WTC11 (cell line): ENCODE results near the gene GPR161. TPM values are rescaled to one million over a fixed set of nuclear protein-coding genes. Genes with fewer than 3 reads are reported as not detected.
A peak's percentile ranks its signal among the peaks of the same experiment; 100 is the strongest.

Experiments
- ATAC-seq: fragments of 200-7000 bp; cut with Tn5 transposase; 2 replicates; pipeline ENCODE4 v1.10.0; 2021; ENCODE audit warnings: mild to moderate bottlenecking, moderate library complexity
- CTCF ChIA-PET: fragments of 300-600 bp; sonication (Branson Sonifier 250); formaldehyde crosslinking; loops from one replicate; lab custom pipeline; 2021; ENCODE audit warnings: antibody characterized with exemption; lab: Charles Lee
- POLR2A ChIA-PET: fragments of 350-600 bp; sonication (Branson Sonifier 250); formaldehyde crosslinking; loops from one replicate; lab custom pipeline; 2021; ENCODE audit warnings: antibody characterized with exemption; lab: Charles Lee
- DNase-seq: peaks from one replicate; pipeline ENCODE4 v3.0.0; 2021; ENCODE audit warnings: low spot score
- H3K27ac Mint-ChIP-seq: 2 replicates; pipeline ENCODE4 v1.8.0; 2021; ENCODE audit warnings: mixed read lengths
- H3K27me3 Mint-ChIP-seq: 2 replicates; pipeline ENCODE4 v1.8.0; 2021; ENCODE audit warnings: low read depth, mild to moderate bottlenecking, moderate library complexity, mixed read lengths
- H3K36me3 Mint-ChIP-seq: 2 replicates; pipeline ENCODE4 v1.8.0; 2021; ENCODE audit warnings: mixed read lengths
- H3K4me1 Mint-ChIP-seq: 2 replicates; pipeline ENCODE4 v1.8.0; 2022; ENCODE audit warnings: mixed read lengths
- H3K4me3 Mint-ChIP-seq: 2 replicates; pipeline ENCODE4 v1.8.0; 2021; ENCODE audit warnings: mild to moderate bottlenecking, moderate library complexity, mixed read lengths
- H3K9me3 Mint-ChIP-seq: 2 replicates; pipeline ENCODE4 v1.8.0; 2021; ENCODE audit warnings: mixed read lengths
- EMX1 ChIP-seq: fragments of 250-450 bp; sonication (Bioruptor Pico); IDR thresholded peaks from 2 replicates; pipeline ENCODE4 v1.8.0; 2021; ENCODE audit warnings: mild to moderate bottlenecking
- GABPB1 ChIP-seq: sonication (generic); formaldehyde crosslinking; IDR thresholded peaks from 2 replicates; pipeline ENCODE4 v1.8.1; 2023; ENCODE audit warnings: mild to moderate bottlenecking, missing genetic modification reagents
- JAZF1 ChIP-seq: fragments of 250-450 bp; sonication (Bioruptor Pico); IDR thresholded peaks from 2 replicates; pipeline ENCODE4 v1.9.0; 2021; ENCODE audit warnings: moderate library complexity, mild to moderate bottlenecking, inconsistent platforms
- MYBL2 ChIP-seq: sonication (generic); formaldehyde crosslinking; IDR thresholded peaks from 2 replicates; pipeline ENCODE4 v1.8.1; 2023; ENCODE audit warnings: mild to moderate bottlenecking, moderate library complexity, missing genetic modification reagents
- NFYB ChIP-seq: sonication (generic); formaldehyde crosslinking; conservative IDR thresholded peaks from 2 replicates; pipeline ENCODE4 v1.8.0; 2022; ENCODE audit warnings: low read depth, missing genetic modification reagents
- NR1H2 ChIP-seq: sonication (generic); formaldehyde crosslinking; IDR thresholded peaks from 2 replicates; pipeline ENCODE4 v1.9.0; 2021; ENCODE audit warnings: mild to moderate bottlenecking, moderate library complexity, missing genetic modification reagents
- PRRX2 ChIP-seq: fragments of 250-450 bp; sonication (Bioruptor Pico); IDR thresholded peaks from 2 replicates; pipeline ENCODE4 v1.8.0; 2021; ENCODE audit warnings: mild to moderate bottlenecking
- RELA ChIP-seq: sonication (generic); formaldehyde crosslinking; IDR thresholded peaks from 2 replicates; pipeline ENCODE4 v1.8.1; 2022; ENCODE audit warnings: missing genetic modification reagents, mild to moderate bottlenecking, borderline replicate concordance
- RORB ChIP-seq: fragments of 250-450 bp; sonication (Bioruptor Pico); IDR thresholded peaks from 2 replicates; pipeline ENCODE4 v1.9.0; 2021; ENCODE audit warnings: mild to moderate bottlenecking
- SOX15 ChIP-seq: fragments of 250-450 bp; sonication (Bioruptor Pico); IDR thresholded peaks from 2 replicates; pipeline ENCODE4 v1.9.0; 2021; ENCODE audit warnings: mild to moderate bottlenecking
- SP1 ChIP-seq: sonication (generic); formaldehyde crosslinking; conservative IDR thresholded peaks from 2 replicates; pipeline ENCODE4 v1.8.1; 2022; ENCODE audit warnings: missing genetic modification reagents
- TCF7 ChIP-seq: sonication (generic); formaldehyde crosslinking; IDR thresholded peaks from 2 replicates; pipeline ENCODE4 v1.8.0; 2022; ENCODE audit warnings: mild to moderate bottlenecking, low read depth, missing genetic modification reagents, moderate library complexity
- TEAD1 ChIP-seq: sonication (generic); formaldehyde crosslinking; IDR thresholded peaks from 2 replicates; pipeline ENCODE4 v1.8.0; 2022; ENCODE audit warnings: mild to moderate bottlenecking, missing genetic modification reagents
- TEAD4 ChIP-seq: sonication (generic); formaldehyde crosslinking; IDR thresholded peaks from 2 replicates; pipeline ENCODE4 v1.8.0; 2022; ENCODE audit warnings: mild to moderate bottlenecking, missing genetic modification reagents
- ZBTB21 ChIP-seq: sonication (generic); formaldehyde crosslinking; IDR thresholded peaks from 2 replicates; pipeline ENCODE4 v1.8.1; 2023; ENCODE audit warnings: mild to moderate bottlenecking, missing genetic modification reagents, borderline replicate concordance
- ZNF138 ChIP-seq: sonication (generic); formaldehyde crosslinking; conservative IDR thresholded peaks from 2 replicates; pipeline ENCODE4 v1.8.1; 2022; ENCODE audit warnings: mild to moderate bottlenecking, moderate library complexity, missing genetic modification reagents
- ZNF219 ChIP-seq: sonication (generic); formaldehyde crosslinking; IDR thresholded peaks from 2 replicates; pipeline ENCODE4 v1.8.0; 2023; ENCODE audit warnings: missing genetic modification reagents, mild to moderate bottlenecking, borderline replicate concordance
- ZNF416 ChIP-seq: fragments of 250-450 bp; sonication (Bioruptor Pico); IDR thresholded peaks from 2 replicates; pipeline ENCODE4 v1.9.0; 2021; ENCODE audit warnings: mild to moderate bottlenecking, inconsistent platforms
- ZNF671 ChIP-seq: fragments of 250-450 bp; sonication (Bioruptor Pico); IDR thresholded peaks from 2 replicates; pipeline ENCODE4 v1.8.0; 2021; ENCODE audit warnings: mild to moderate bottlenecking
- total RNA-seq: library from RNA; stranded (reverse); gene quantifications from 3 replicates; pipeline ENCODE4 v1.2.3, GENCODE V29; 2021
- TF ChIP-seq, protein P1 (sequence below): sonication (generic); formaldehyde crosslinking; IDR thresholded peaks from 2 replicates; pipeline ENCODE4 v1.8.1; 2022; ENCODE audit warnings: mild to moderate bottlenecking, missing genetic modification reagents, moderate library complexity, borderline replicate concordance
- TF ChIP-seq, protein P2 (sequence below): sonication (generic); formaldehyde crosslinking; IDR thresholded peaks from 2 replicates; pipeline ENCODE4 v1.8.0; 2023; ENCODE audit warnings: missing genetic modification reagents
- TF ChIP-seq, protein P3 (sequence below): sonication (generic); formaldehyde crosslinking; IDR thresholded peaks from 2 replicates; pipeline ENCODE4 v1.8.1; 2022; ENCODE audit warnings: mild to moderate bottlenecking, moderate library complexity, missing genetic modification reagents
- TF ChIP-seq, protein P4 (sequence below): sonication (generic); formaldehyde crosslinking; IDR thresholded peaks from 2 replicates; pipeline ENCODE4 v1.8.1; 2023; ENCODE audit warnings: mild to moderate bottlenecking, missing genetic modification reagents, borderline replicate concordance
- TF ChIP-seq, protein P5 (sequence below): sonication (generic); formaldehyde crosslinking; IDR thresholded peaks from 2 replicates; pipeline ENCODE4 v1.8.1; 2023; ENCODE audit warnings: mild to moderate bottlenecking, missing genetic modification reagents
- TF ChIP-seq, protein P6 (sequence below): sonication (generic); formaldehyde crosslinking; IDR thresholded peaks from 2 replicates; pipeline ENCODE4 v1.8.1; 2023; ENCODE audit warnings: mild to moderate bottlenecking, moderate library complexity, missing genetic modification reagents

GPR161 gene
- total RNA-seq, 1 experiment from 2014 or later: 11.6 TPM

DNA sequence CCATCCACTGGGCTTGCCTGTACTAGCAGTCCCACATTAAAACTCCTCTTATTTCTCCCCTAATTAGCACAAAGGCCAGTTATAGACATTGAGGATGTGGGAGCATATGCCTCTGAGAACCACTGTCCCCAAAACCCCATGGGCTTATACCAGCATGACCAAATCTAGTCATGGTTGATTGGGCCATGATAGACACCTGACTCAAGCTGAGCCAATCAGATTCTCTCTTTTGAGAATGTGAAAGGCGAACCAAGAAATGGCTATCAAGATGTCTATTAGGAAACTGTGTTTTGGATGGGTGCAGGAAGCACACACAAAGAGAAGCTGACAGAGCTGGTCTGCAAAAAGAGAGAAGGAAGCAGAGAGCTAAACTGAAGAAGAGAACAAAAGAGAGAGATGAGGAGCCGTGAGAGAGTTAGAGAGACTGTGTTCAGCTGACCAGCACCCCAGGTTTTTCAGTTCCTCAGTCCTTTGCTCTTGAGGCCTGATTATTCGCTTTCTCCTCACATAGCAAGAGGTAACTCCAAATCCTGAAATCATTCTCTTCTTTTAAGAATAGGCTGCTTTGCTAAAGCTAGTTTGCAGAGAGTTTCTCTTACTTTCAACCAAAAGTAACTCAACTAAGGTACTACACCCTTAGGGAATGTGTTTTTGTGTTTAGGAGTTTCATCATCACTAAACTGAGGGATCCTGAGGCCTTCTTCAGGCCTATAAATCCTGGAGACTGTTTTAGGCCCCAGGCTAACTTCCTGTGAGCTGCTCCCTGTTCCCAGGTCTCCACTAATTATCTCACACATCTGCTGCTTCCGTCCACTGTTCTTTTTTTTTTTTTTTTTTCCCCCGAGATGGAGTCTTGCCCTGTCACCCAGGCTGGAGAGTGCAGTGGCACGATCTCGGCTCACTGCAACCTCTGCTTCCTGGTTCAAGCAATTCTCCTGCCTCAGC, 34.1 kb upstream of the GPR161 start:
- POLR2A ChIA-PET: no interaction called here
- H3K4me3 Mint-ChIP-seq: no peak overlapping the region
- peak; percentile 28; the same call in 1 of the 2 replicates for ATAC-seq
- H3K27me3 Mint-ChIP-seq: no peaks in the 10 kb centered on the region; the same call in none of the 2 replicates
- no peak overlapping the region for H3K27ac Mint-ChIP-seq
- no peaks in the 10 kb centered on the region for H3K4me1 Mint-ChIP-seq
- TF ChIP-seq, protein P1, sequence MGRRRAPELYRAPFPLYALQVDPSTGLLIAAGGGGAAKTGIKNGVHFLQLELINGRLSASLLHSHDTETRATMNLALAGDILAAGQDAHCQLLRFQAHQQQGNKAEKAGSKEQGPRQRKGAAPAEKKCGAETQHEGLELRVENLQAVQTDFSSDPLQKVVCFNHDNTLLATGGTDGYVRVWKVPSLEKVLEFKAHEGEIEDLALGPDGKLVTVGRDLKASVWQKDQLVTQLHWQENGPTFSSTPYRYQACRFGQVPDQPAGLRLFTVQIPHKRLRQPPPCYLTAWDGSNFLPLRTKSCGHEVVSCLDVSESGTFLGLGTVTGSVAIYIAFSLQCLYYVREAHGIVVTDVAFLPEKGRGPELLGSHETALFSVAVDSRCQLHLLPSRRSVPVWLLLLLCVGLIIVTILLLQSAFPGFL (CRISPR knock-in tag): no peak
- no peak for TF ChIP-seq MYBL2 (CRISPR knock-in tag)
- no peak for TF ChIP-seq EMX1 (CRISPR knock-in tag)
- no peak for TF ChIP-seq GABPB1 (CRISPR knock-in tag)
- TF ChIP-seq RORB (CRISPR knock-in tag): no peak
- TF ChIP-seq, protein P2, sequence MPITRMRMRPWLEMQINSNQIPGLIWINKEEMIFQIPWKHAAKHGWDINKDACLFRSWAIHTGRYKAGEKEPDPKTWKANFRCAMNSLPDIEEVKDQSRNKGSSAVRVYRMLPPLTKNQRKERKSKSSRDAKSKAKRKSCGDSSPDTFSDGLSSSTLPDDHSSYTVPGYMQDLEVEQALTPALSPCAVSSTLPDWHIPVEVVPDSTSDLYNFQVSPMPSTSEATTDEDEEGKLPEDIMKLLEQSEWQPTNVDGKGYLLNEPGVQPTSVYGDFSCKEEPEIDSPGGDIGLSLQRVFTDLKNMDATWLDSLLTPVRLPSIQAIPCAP (CRISPR knock-in tag): no peak
- TF ChIP-seq NFYB: no peak
- TF ChIP-seq ZNF138 (CRISPR knock-in tag): no peak
- TF ChIP-seq, protein P3, sequence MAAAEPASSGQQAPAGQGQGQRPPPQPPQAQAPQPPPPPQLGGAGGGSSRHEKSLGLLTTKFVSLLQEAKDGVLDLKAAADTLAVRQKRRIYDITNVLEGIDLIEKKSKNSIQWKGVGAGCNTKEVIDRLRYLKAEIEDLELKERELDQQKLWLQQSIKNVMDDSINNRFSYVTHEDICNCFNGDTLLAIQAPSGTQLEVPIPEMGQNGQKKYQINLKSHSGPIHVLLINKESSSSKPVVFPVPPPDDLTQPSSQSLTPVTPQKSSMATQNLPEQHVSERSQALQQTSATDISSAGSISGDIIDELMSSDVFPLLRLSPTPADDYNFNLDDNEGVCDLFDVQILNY (CRISPR knock-in tag): no peak
- TF ChIP-seq RELA (CRISPR knock-in tag): no peak
- TF ChIP-seq, protein P4, sequence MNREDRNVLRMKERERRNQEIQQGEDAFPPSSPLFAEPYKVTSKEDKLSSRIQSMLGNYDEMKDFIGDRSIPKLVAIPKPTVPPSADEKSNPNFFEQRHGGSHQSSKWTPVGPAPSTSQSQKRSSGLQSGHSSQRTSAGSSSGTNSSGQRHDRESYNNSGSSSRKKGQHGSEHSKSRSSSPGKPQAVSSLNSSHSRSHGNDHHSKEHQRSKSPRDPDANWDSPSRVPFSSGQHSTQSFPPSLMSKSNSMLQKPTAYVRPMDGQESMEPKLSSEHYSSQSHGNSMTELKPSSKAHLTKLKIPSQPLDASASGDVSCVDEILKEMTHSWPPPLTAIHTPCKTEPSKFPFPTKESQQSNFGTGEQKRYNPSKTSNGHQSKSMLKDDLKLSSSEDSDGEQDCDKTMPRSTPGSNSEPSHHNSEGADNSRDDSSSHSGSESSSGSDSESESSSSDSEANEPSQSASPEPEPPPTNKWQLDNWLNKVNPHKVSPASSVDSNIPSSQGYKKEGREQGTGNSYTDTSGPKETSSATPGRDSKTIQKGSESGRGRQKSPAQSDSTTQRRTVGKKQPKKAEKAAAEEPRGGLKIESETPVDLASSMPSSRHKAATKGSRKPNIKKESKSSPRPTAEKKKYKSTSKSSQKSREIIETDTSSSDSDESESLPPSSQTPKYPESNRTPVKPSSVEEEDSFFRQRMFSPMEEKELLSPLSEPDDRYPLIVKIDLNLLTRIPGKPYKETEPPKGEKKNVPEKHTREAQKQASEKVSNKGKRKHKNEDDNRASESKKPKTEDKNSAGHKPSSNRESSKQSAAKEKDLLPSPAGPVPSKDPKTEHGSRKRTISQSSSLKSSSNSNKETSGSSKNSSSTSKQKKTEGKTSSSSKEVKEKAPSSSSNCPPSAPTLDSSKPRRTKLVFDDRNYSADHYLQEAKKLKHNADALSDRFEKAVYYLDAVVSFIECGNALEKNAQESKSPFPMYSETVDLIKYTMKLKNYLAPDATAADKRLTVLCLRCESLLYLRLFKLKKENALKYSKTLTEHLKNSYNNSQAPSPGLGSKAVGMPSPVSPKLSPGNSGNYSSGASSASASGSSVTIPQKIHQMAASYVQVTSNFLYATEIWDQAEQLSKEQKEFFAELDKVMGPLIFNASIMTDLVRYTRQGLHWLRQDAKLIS: no peak
- no peak for TF ChIP-seq SOX15 (CRISPR knock-in tag)
- no peak for TF ChIP-seq PRRX2 (CRISPR knock-in tag)
- TF ChIP-seq SP1 (CRISPR knock-in tag): no peak
- TF ChIP-seq NR1H2 (CRISPR knock-in tag): no peak
- no peak for TF ChIP-seq TCF7 (CRISPR knock-in tag)
- no peak for TF ChIP-seq ZNF416 (CRISPR knock-in tag)
- TF ChIP-seq TEAD1 (CRISPR knock-in tag): no peak
- TF ChIP-seq TEAD4: no peak
- TF ChIP-seq, all 79 proteins: peak for 0
- Mint-ChIP-seq H3K36me3 (no peaks in the 10 kb centered on the region), H3K9me3 (peaks cover 4% of the 10 kb centered on the region)
- CTCF ChIA-PET: interaction anchor here (0.5 to 0.7 kb wide), 2 partner anchors 163 to 439 kb away, joined by 3 read pairs; no protein-coding TSS in a partner anchor
- no peak for DNase-seq

DNA sequence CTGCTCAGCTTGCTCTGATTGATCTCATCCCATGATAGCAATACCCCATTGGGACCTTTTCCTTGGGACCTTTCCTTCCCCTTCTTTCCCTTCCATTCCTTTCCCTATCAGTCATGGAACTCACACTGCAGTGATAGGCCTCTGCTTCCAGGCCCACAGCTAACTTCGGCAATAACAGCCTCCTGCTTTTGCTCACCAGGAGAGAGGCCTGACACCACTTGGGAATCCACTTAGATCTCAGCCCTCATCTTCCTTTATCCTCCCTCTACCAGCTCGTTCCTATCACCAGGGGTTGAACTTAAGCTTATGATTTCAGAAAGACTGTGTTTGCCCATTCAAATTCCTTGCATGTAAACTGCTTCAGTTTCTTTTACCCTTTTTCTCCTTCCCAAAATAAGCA, 31.1 kb upstream of the GPR161 start:
- Mint-ChIP-seq H3K27me3 (no peaks in the 10 kb centered on the region; the same call in 1 of the 2 replicates), H3K27ac (no peak overlapping the region), H3K4me1 (no peaks in the 10 kb centered on the region), H3K4me3 (no peak overlapping the region), H3K36me3 (no peaks in the 10 kb centered on the region), H3K9me3 (peaks cover 4% of the 10 kb centered on the region)
- ATAC-seq (no peak), DNase-seq (no peak)
- ChIA-PET POLR2A (no interaction called here), CTCF (no interaction called here)
- TF ChIP-seq ZNF671 (CRISPR knock-in tag) (no peak), JAZF1 (CRISPR knock-in tag) (no peak), ZBTB21 (no peak), ZNF219 (CRISPR knock-in tag) (no peak)
- TF ChIP-seq, protein P5, sequence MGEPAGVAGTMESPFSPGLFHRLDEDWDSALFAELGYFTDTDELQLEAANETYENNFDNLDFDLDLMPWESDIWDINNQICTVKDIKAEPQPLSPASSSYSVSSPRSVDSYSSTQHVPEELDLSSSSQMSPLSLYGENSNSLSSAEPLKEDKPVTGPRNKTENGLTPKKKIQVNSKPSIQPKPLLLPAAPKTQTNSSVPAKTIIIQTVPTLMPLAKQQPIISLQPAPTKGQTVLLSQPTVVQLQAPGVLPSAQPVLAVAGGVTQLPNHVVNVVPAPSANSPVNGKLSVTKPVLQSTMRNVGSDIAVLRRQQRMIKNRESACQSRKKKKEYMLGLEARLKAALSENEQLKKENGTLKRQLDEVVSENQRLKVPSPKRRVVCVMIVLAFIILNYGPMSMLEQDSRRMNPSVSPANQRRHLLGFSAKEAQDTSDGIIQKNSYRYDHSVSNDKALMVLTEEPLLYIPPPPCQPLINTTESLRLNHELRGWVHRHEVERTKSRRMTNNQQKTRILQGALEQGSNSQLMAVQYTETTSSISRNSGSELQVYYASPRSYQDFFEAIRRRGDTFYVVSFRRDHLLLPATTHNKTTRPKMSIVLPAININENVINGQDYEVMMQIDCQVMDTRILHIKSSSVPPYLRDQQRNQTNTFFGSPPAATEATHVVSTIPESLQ (CRISPR knock-in tag): no peak
- TF ChIP-seq, protein P6, sequence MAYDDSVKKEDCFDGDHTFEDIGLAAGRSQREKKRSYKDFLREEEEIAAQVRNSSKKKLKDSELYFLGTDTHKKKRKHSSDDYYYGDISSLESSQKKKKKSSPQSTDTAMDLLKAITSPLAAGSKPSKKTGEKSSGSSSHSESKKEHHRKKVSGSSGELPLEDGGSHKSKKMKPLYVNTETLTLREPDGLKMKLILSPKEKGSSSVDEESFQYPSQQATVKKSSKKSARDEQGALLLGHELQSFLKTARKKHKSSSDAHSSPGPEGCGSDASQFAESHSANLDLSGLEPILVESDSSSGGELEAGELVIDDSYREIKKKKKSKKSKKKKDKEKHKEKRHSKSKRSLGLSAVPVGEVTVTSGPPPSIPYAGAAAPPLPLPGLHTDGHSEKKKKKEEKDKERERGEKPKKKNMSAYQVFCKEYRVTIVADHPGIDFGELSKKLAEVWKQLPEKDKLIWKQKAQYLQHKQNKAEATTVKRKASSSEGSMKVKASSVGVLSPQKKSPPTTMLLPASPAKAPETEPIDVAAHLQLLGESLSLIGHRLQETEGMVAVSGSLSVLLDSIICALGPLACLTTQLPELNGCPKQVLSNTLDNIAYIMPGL: no peak
